GM12873 (cell line): ENCODE measurements around the gene PCDHGA1.

Source experiments
- CTCF ChIP-seq: IDR thresholded peaks from 2 replicates; pipeline ENCODE4 v1.5.1; 2012; ENCODE audit warnings: low read depth, mild to moderate bottlenecking, moderate library complexity, low read length, control low read depth; ENCODE audit not compliant: insufficient read depth; ENCODE audit errors: missing control alignments

The PCDHGA1 gene

DNA sequence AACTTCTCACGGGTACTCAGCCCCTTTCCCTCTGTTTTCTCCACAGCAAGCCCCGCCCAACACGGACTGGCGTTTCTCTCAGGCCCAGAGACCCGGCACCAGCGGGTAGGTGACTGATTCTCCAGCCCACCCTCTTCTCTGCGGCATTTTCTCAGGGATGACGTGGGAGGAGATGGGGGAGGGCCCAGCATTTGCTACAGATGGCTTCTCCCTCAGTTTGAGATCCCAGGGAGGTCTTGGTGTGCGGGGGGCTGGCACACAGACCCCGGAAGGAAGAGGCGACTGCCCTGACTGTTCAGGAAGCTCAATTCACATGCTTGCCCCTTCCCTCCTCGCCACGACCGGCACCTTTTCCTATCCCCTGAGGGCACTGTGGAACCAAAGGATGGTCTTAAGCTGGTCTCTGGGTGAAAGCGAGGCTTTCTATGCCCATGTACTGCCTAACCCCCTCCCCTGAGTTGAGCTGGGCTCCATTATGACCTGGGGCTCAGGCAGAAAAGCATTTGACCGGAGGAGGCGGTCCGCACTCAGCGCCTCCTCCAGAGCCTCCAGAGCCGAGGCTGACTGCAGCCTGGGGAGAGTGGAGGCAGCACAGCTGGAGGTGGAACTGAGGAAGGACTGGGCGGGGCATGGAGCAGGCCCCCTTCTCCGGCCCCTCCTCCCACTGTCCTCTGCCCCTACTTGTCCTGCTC, 164.6 kb downstream of the PCDHGA1 start:
- TF ChIP-seq CTCF: no peak

DNA sequence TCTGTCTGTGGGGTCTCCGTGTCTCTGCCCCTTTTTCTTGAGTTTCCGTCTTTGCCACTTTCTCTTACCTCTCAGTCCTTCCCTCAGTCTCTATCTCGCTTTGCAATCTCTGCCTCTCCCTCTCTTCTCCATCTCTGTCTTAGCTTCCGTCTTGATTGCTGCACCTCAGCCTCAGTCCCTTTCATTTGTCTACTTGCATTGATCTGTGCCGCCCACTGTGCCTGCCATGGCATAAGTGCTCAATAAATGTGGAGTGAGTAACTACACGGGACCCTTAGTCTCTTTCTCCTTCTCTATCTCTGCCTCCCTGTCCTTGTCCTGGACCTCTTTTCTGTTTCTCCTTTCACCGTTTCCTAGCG, 165.1 kb downstream of the PCDHGA1 start:
- no peak for TF ChIP-seq CTCF

DNA sequence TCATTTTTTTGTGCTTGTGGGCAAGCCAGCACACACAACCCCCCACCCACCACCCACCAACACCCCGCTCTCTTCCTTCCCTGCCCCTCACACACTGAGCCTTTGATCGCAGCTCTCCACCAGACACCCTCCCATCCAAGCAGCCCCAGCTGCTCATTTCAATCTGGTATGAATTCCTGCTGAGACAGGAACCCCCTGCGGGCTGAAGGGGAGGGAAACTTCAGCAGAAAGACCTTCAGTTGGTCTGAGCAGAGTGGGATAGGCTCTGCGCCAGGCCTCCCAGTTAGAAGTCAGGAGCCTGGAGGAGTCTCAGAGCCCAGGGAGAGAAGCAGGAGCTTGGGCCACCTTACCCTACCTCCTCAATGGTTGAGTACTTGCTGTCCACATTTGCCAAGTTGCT, 165.7 kb downstream of the PCDHGA1 start:
- no peak for TF ChIP-seq CTCF

- no peak for TF ChIP-seq CTCF
Measured at GRCh38 chr5:141501761-141502160, 171.4 kb downstream of the PCDHGA1 start.

GRCh38 chr5:141503681-141504080, 173.4 kb downstream of the PCDHGA1 start:
- TF ChIP-seq CTCF: no peak

DNA sequence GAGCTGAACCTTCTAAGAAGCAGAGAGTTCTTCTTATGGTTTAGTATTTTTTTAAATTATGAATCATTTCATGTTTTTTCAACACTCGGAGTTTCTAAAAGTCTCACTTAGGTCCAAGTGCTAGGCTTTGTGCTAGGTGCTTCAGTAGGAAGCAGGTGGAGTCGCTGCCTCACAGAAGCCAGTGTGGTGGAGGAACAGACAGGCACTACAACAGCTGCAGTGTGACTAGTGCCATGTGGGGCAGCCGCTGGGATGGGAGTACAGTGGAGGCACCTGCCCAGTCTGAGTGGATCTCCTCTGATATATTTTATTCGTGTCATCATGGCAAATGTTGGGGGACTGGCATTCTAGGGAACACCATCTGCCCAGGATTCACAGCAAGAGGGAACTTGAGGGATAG, 173.9 kb downstream of the PCDHGA1 start:
- no peak for TF ChIP-seq CTCF

DNA sequence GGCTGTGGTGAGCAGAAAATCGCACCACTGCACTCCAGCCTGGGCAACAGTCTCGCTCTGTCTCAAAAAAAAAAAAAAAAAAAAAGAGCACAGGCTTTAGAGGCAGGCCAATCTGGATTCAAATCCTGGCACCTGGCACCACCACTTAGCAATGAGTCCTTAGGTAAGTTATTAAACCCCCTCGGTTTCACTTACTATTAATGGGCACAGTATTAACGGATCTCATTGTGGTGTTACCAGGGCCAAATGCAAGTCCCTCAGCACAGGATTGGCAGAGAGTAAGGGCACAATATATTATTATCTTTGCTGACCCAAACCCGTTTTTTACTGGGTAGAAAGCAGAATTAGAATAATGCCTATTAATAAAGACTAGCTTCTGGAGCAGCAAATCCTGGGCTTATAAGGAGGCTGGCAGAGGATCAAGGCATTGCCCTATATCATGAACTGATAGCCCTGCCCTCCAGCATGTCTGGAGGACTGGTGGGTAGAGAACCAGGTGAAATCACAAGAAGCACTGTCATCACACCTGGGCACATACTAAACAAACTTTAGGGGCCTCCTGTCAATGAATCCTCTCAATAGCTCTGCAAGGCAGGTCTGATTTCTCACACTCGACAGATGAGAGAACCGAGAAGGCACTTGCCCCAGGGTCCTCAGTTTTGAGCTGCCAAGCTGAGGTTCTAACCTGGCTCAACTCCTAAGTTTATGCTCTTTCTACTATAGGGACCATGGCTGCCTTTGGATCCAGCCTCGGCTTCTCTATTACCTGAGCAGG, 176.3 kb downstream of the PCDHGA1 start:
- no peak for TF ChIP-seq CTCF
